Measurements from ENCODE around the gene SHISA3.
"Not testable (repeated sequence)": the region's sequence is repeated elsewhere in the genome, so short reads cannot be mapped to it uniquely, and the experiment has no call there.

Gene SHISA3

GRCh38 chr4:42396752-42397634 is at the start of gene SHISA3:
TSS of gene SHISA3 (plus strand) at chr4:42397488. CDS start at chr4:42398057, 569 bp downstream.
- DNase-seq (ENCODE audit: low read depth in 2 of 2), result no peak

- no peak for DNase-seq (ENCODE audit: low read depth in 2 of 2)
Observed at GRCh38 chr4:42348247-42348646, 49.0 kb upstream of the SHISA3 start.

DNA sequence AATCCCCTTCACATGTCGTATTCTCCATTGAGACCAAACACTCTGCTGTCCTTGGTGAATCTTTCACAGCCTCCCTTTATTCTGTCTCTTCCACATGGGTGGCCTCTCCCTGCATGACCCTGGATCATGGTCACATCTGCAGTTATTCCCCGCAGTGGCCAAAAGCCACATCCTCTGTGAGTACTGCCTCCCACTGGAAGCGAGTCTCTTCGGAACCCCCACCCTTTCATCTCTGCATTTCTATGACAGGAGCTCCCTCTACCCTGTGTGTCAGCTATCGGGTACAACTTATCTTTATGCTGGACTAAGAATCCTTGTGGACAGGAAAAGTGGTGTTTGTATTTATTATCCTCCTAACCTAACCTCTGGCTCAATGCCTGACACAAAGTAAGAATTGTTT is 48.6 kb upstream of the SHISA3 start:
- DNase-seq (ENCODE audit: low read depth in 2 of 2), result no peak

DNA sequence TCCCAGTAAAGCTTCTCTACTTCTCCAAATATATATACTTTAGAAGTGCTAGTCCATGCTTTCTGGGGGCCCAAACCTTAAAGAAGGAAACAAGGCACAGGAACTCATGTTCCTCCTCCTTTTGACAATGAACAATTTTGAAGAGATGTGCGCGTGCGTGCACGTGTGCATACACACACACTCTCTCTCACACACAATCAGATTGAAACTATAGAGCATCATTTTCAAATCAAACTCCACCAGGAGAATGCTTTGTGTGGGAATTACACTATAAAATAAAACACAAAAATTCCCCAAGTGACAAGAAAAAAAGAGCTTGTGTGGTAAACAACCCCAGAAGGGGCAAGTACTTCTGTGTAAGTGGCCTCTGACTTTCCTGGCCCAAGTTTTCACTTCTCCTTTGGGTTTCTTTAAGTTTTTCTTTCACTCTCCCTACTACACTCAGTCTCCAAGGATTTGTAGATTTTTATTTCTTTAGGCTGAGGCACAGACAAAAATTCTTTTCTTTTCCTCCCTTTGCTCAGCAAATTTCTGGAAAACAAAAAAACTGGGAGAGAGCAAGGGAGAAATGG is 46.6 kb upstream of the SHISA3 start:
- no peak for DNase-seq (ENCODE audit: low read depth in 2 of 2)

DNA sequence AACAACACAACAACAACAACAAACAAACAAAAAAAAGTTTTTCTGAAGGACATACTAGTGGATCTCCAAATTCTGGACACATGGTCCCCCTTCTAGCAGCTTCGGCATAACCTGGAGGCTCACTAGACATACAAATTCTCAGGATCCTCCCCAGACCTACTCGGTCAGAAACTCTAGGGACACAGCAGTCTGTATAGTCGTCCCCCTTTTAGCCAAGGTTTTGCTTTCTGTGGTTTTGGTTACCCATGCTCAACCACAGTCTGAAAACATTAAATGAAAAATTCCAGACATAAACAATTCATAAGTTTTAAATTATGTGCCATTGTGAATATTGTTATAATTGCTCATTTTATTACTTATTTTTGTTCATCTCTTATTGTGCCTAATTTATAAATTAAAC is 45.2 kb upstream of the SHISA3 start:
- DNase-seq (ENCODE audit: low read depth in 2 of 2), result no peak

DNA sequence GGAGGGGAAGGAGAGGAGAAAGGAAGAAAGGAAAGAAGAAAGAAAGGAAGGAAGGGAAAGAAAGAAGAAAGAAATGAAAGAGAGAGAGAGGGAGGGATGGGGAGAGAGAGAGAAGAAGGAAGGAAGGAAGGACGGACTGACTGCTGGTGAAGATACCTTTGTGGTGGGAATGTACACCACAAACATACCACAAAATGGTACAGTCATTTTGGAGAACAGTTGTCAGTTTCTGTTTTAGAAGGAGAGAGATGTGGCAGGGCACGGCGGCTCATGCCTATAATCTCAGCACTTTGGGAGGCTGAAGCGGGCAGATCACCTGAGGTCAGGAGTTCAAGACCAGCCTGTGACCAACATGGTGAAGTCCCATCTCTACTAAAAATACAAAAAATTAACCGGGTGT is 40.0 kb upstream of the SHISA3 start:
- no peak for DNase-seq (ENCODE audit: low read depth in 2 of 2)

GRCh38 chr4:42359711-42360110 is 37.6 kb upstream of the SHISA3 start:
- no peak for DNase-seq (ENCODE audit: low read depth in 2 of 2)

DNA sequence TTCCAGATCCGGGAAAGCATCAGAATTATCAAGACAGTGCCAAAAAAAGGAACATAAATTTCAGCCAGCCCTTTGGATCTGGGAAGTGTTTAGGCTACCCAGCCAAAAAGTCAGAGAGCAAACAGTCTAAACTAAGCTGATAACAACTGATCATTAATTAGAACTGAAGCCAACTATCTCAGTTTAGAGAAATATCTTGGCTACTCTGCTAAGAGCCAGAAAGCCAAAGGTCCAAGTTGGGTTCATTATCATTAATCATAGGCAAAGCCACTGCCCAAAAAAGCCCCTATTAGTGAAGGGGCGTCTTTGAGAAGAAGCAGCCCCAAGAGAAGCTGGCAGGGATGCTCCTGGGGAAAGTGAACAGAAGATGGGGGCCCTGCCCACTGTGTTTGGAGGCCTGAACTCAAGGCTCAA is 37.0 kb upstream of the SHISA3 start:
- no peak for DNase-seq (ENCODE audit: low read depth in 2 of 2)

DNA sequence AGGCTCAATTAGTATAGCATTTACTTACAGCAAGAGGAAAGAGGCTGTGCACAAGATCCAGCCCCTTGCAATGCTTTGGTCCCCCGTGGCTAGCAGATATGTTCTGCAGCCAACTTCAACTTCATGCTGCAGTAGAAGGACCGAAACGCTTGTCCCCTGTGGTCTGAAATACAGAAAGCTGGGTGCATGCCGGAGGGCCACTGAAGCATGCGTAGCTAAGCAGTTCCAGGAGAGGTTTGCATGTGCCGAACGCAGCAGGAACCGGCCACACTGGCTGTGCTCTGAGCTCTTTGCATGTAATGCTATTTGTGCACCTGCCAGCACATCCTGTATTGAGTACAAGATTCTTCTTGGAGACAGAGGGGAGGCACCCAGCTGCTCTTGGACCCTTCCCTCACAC is 35.8 kb upstream of the SHISA3 start:
- DNase-seq (ENCODE audit: low read depth in 2 of 2), result no peak

- no peak for DNase-seq (ENCODE audit: low read depth in 2 of 2)
Observed at GRCh38 chr4:42362591-42362990, 34.7 kb upstream of the SHISA3 start.

- DNase-seq (ENCODE audit: low read depth in 2 of 2), result no peak
Observed at GRCh38 chr4:42363614-42364013, 33.7 kb upstream of the SHISA3 start.

- no peak for DNase-seq (ENCODE audit: low read depth in 2 of 2)
Observed at GRCh38 chr4:42364266-42365053, 32.8 kb upstream of the SHISA3 start.

DNA sequence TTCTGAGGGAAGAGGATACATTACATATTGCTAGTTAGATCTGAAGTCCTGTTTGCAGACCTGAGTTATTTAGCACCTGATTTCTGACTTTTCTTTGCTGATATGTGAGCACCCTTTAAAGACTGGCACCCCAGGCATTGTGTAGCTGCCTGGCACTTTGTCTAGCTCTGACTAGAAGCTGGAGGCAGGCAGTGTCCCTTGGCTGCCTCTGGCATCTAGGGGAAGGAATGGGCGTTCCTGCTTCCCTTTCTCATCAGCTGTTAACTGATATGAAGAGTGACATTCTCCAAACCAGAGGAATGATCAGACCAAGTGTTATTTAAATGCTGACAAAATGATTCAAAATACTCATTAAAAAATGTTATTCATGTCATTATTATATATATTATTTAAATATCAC is 30.3 kb upstream of the SHISA3 start:
- no peak for DNase-seq (ENCODE audit: low read depth in 2 of 2)

DNA sequence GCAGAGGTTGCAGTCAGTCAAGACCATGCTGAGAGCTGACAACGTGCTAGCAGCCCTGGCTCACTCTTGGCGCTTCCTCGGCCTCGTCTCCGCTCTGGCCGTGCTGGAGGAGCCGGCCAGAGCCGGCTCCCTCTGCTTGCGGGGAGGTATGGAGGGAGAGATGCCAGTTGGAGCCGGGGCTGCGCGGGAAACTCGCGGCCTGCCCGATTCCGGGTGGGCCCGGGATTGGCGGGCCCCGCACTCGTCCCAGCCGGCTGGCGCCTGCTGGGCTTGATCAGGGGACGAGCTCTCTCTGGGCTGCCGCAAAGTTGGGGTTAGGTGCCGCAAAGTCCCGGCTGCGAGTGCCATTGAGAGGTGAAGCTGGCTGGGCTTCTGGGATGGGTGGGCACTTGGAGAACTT is 27.8 kb upstream of the SHISA3 start:
- DNase-seq (ENCODE audit: low read depth in 2 of 2), result no peak

DNA sequence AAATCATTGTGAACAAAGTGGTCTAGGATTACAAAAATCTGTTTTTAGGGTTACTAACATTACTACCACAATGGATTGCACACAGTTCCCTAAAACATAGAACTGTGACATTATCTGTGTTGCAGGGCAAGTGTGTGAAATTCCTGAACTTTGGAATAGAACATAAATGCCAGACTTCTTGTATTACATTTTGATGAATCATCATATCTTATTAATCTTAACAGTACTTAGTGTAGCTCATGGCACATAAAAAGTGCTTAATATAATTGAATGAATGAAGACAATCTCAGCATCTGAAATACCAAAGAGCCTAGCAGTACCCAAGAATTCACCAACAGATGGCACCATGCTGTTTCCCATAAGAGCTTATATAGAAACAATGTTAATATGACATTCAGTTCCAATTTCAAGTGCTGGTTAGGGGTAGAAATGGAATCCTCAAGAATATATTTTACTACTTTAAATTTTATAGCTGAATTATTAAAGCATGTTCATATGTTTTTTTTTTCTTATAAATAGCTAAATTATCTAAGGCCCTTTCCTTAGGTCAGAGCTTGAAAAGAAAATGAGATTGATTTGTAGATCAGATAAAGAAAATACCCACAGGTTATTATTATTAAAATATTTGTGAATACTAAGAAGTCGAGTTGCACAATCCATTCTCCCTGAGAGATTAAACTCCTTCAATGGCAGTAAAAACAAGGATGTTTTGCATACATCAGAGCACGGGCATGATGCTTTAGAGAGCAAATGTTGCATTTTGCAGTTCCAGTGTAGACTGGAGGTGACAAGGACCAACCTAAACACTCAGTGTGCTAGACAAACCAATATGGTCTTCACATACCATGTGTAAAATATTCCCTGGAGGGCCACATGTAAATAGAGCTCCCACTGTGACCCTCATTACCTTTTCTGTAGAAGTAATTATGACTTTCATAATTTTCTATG is 25.7 kb upstream of the SHISA3 start:
- DNase-seq (ENCODE audit: low read depth in 2 of 2), result no peak

DNA sequence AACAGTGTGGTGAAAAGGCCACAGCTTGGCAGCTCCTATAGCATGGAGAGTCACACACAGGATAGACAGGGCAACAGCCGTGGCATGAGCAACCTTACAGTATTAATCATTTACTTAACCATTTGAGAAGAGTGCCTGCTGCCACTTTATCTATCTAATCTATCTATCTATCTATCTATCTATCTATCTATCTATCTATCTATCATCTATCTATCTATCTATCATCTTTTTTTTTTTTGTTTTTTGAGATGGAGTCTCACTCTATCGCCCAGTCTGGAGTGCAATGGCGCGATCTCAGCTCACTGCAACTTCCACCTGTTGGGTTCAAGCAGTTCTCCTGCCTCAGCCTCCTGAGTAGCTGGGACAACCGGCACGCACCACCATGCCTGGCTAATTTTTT is 25.0 kb upstream of the SHISA3 start:
- DNase-seq (ENCODE audit: low read depth in 2 of 2), result not testable (repeated sequence)

DNA sequence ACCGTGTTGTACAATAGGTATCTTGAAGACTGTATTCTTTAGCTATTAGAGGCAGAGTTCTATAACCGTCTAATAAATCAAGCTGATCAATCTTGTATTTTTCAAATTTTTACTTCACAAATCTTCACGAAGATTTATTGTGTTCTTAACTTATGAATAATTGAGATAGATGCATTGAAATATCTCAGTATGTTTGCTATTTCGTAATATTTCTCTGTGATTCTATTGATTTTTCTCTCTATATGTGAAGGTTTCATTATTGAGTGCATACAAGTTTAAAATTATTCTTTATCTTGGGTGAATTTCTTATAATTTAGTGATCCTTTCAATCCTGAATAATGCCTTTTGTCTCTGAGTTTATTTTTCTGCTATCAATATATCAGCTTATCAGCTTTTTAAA is 19.8 kb upstream of the SHISA3 start:
- no peak for DNase-seq (ENCODE audit: low read depth in 2 of 2)

- no peak for DNase-seq (ENCODE audit: low read depth in 2 of 2)
Observed at GRCh38 chr4:42381666-42382065, 15.6 kb upstream of the SHISA3 start.

- no peak for DNase-seq (ENCODE audit: low read depth in 2 of 2)
Observed at GRCh38 chr4:42385516-42385915, 11.8 kb upstream of the SHISA3 start.

GRCh38 chr4:42390622-42391354 is 6.5 kb upstream of the SHISA3 start:
- DNase-seq (ENCODE audit: low read depth in 2 of 2), result no peak

DNA sequence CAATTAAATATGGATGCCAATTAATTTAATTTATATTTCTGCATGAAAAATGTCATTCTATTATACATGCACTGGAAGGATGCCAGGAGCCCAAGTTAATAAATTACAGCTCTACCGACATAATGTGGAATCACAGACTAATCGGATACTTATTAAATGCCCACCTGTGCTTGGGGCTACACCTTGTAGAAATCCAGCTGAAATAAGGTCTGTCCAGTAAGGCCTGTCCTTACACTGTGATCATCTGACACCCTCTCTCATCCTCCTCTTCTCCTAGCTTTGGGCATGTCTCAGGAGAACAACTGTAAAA is 6.0 kb upstream of the SHISA3 start:
- no peak for DNase-seq (ENCODE audit: low read depth in 2 of 2)
